Hematopoietic multipotent progenitor cell treated with erythropoietin and hydrocortisone succinate and interleukin-3 and kit ligand, for 8 days (in vitro differentiated cells): ENCODE data around the gene OR51B6.
"Not testable (repeated sequence)": the region's sequence is repeated elsewhere in the genome, so short reads cannot be mapped to it uniquely, and the experiment has no call there.

Experiments used
- DNase-seq: peaks from one replicate; pipeline ENCODE4 v3.0.0-alpha.2; 2015

Gene OR51B6

DNA sequence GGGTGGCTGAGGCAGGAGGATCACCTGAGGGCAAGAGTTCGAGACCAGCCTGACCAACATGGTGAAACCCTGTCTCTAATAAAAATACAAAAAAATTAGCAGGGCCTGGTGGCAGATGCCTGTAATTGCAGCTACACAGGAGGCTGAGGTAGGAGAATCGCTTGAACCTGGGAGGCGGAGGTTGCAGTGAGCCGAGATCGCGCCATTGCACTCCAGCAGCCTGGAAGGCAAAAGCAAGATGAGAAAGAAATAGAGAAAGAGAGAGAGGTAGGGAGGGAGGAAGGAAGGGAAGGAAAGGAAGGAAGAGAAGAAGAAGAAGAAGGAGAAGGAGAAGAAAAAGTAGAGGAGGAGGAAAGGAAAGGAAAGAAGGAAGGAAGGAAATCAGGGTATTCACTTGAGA, 15.1 kb downstream of the OR51B6 start:
- not testable (repeated sequence) for DNase-seq

DNA sequence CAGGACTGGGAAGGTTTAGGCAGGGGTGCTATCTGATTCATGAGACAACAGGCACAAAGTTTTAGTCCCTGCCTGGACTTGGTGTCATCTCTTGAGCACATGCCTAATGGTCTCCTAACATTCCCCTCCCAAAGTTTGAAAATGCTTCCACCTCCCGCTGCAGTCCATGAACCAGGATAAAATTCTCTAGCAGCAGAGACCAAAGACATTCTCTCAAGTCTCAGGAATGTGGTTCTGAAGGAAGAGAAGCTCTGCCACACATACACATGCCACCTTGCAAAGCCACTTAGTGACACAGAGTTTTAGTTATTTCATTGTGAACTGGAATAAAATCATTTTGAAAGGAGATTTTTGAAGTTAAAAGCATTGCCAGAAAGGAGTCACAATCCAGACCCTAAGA, 15.5 kb downstream of the OR51B6 start:
- no peak for DNase-seq

DNA sequence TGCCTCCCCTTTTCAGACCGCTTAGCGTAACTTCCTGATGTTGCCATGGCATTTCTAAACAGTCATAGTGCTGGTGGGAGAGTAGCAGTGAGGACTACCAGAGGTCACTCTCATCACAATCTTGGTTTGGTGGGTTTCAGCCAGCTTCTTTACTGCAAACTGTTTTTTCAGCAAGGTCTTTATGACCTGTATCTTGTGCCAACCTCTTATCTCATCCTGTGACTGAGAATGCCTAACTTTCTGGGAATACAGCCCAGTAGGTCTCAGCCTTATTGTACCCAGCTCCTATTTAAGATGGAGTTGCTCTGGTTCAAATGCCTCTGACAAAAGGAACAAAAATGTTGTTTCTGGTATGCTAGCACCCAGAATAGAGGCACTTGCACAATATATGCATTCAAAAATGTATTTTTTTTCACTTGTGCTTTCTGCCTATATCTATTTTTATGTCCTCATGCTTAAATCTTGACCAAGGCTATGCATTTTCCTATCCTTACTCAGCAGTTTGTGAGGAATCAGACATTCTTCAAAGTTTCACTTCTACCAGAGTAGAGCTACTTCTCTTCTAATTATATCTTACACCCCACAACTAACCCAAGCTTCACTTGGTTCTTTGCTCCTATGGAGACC, 16.3 kb downstream of the OR51B6 start:
- DNase-seq = no peak

DNA sequence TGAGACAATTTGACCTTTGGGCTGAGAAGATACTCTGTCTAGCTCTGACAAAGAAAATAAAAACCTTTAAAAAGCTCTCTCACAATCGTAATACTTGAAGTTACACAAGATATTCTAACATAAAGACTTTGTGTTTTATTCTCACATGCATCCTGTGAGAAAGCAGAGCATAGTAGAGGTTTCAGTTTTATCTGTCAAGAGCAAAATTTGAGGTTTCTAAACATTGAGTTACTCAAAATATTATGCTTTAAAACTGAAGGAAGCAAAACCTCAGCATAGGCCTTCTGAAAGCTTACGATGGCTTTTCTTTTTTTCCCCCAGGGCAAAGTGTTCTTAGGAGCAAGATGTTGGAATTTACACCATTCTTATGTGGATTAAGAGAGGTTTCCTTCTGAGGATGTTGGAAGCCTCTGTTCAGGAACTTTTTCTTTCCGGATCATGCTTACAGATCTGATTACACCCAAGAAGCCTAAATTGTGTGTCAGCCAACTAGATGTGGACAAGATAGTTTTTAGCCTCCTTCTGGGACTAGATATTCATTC, 17.3 kb downstream of the OR51B6 start:
- no peak for DNase-seq

- DNase-seq = peak; percentile 87
These were observed 18.5 kb downstream of the OR51B6 start for GRCh38 chr11:5369789-5370188.

GRCh38 chr11:5380740-5381342, 29.5 kb downstream of the OR51B6 start:
- DNase-seq = peak; percentile 83

GRCh38 chr11:5383576-5383975, 32.3 kb downstream of the OR51B6 start, which contains the start of gene OR51M1:
Gene OR51M1 (plus strand): TSS chr11:5383812. CDS start chr11:5389399, 5,587 bp downstream.
- DNase-seq = no peak

DNA sequence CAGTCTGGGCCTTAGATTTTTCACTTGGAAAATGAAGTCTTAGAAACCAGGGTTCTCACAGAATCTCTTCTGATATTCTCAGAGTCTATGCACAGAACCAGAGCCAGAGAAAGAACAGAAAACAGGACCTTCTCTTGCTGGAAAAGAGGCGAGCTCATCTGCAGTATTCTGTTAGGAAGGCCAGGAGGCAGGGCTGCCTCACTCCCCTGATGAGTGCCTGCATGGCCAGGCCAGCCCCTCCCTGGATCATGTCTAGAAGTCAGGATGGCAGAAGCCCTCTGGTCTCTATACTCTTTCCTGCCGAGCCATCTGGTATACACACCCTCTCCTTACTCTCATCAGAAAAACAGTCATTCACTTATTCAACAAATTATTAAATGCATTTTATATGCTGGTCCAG, 33.0 kb downstream of the OR51B6 start:
- DNase-seq = no peak

- peak; percentile 26 for DNase-seq
These were observed 38.9 kb downstream of the OR51B6 start for GRCh38 chr11:5390210-5390609.

GRCh38 chr11:5394091-5394490, 42.8 kb downstream of the OR51B6 start:
- DNase-seq = no peak

DNA sequence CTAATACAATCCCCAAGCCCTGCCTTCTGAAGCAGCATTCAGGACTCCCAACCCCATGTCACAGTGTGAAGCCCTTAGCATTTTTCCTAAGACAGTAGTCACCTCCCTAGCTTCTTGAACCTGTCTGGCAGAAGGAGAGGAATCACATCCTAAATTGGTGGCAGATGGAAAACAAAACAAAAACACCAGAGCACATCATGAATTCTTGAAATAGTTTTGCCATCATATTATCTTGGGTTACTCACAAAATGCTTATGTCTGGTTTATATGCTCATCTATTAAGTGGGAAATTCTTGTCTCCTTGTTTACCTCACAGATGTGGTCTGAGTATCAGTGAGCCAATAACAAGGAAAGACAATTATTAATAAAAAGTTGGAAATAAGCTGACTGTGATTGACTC, 47.6 kb downstream of the OR51B6 start:
- no peak for DNase-seq
